SK-N-SH treated with all-trans-retinoic acid at 6 μM for 48 hours (cell line): ENCODE results near the gene BSPRY.
"Not testable (repeated sequence)": the region's sequence is repeated elsewhere in the genome, so short reads cannot be mapped to it uniquely, and the experiment has no call there.

ENCODE experiments used
- ATAC-seq: fragments of 200-7000 bp; cut with Tn5 transposase; 3 replicates; pipeline ENCODE4 v1.9.1; 2020; ENCODE audit warnings: mild to moderate bottlenecking, moderate library complexity
- ARNTL ChIP-seq: fragments of 450-650 bp; formaldehyde crosslinking; IDR thresholded peaks from 2 replicates; pipeline ENCODE4 v1.5.0; 2020; ENCODE audit warnings: low read depth, mild to moderate bottlenecking, moderate library complexity, borderline replicate concordance
- CREB5 ChIP-seq: fragments of 250-450 bp; sonication (Bioruptor Pico); IDR thresholded peaks from 2 replicates; pipeline ENCODE4 v1.5.1; 2020; ENCODE audit warnings: low read depth, mild to moderate bottlenecking, moderate library complexity
- CSDC2 ChIP-seq: fragments of 250-450 bp; sonication (Bioruptor Pico); IDR thresholded peaks from 2 replicates; pipeline ENCODE4 v1.5.0; 2020; ENCODE audit warnings: mild to moderate bottlenecking, moderate library complexity
- CSRNP3 ChIP-seq: fragments of 250-450 bp; sonication (Bioruptor Pico); IDR thresholded peaks from 2 replicates; pipeline ENCODE4 v1.5.1; 2021; ENCODE audit warnings: mild to moderate bottlenecking, moderate library complexity
- ESRRG ChIP-seq: fragments of 250-450 bp; sonication (Bioruptor Pico); IDR thresholded peaks from 2 replicates; pipeline ENCODE4 v1.6.1; 2021; ENCODE audit warnings: mild to moderate bottlenecking
- GLIS3 ChIP-seq: fragments of 250-450 bp; sonication (Bioruptor Pico); IDR thresholded peaks from 2 replicates; pipeline ENCODE4 v1.5.0; 2020; ENCODE audit warnings: mild to moderate bottlenecking, moderate library complexity
- ISL1 ChIP-seq: fragments of 250-450 bp; sonication (Bioruptor Pico); IDR thresholded peaks from 2 replicates; pipeline ENCODE4 v2.1.2; 2022; ENCODE audit warnings: mild to moderate bottlenecking, moderate library complexity
- OSR1 ChIP-seq: fragments of 250-450 bp; sonication (Bioruptor Pico); IDR thresholded peaks from 2 replicates; pipeline ENCODE4 v1.8.0; 2022; ENCODE audit warnings: moderate library complexity, mild to moderate bottlenecking, inconsistent platforms
- PATZ1 ChIP-seq: fragments of 250-450 bp; sonication (Bioruptor Pico); IDR thresholded peaks from 2 replicates; pipeline ENCODE4 v1.8.0; 2020; ENCODE audit warnings: mild to moderate bottlenecking, moderate library complexity, borderline replicate concordance
- POU6F1 ChIP-seq: fragments of 250-450 bp; sonication (Bioruptor Pico); IDR thresholded peaks from 2 replicates; pipeline ENCODE4 v1.8.0; 2021; ENCODE audit warnings: low read depth, mild to moderate bottlenecking, moderate library complexity, borderline replicate concordance
- PPARA ChIP-seq: fragments of 250-450 bp; sonication (Bioruptor Pico); IDR thresholded peaks from 2 replicates; pipeline ENCODE4 v1.5.0; 2020; ENCODE audit warnings: mild to moderate bottlenecking, borderline replicate concordance
- RARB ChIP-seq: fragments of 250-450 bp; sonication (Bioruptor Pico); IDR thresholded peaks from 2 replicates; pipeline ENCODE4 v1.8.0; 2021; ENCODE audit warnings: mild to moderate bottlenecking, moderate library complexity
- TOX ChIP-seq: fragments of 250-450 bp; sonication (Bioruptor Pico); IDR thresholded peaks from 2 replicates; pipeline ENCODE4 v1.8.0; 2021; ENCODE audit warnings: mild to moderate bottlenecking, moderate library complexity, borderline replicate concordance
- TSHZ2 ChIP-seq: fragments of 250-450 bp; sonication (Bioruptor Pico); IDR thresholded peaks from 2 replicates; pipeline ENCODE4 v1.5.0; 2020; ENCODE audit warnings: mild to moderate bottlenecking, moderate library complexity
- ZC3H10 ChIP-seq: fragments of 250-450 bp; sonication (Bioruptor Pico); IDR thresholded peaks from 2 replicates; pipeline ENCODE4 v1.5.1; 2021; ENCODE audit warnings: mild to moderate bottlenecking, moderate library complexity
- ZFP3 ChIP-seq: fragments of 250-450 bp; sonication (Bioruptor Pico); IDR thresholded peaks from 2 replicates; pipeline ENCODE4 v1.5.0; 2020; ENCODE audit warnings: mild to moderate bottlenecking, moderate library complexity
- ZFP30 ChIP-seq: fragments of 450-650 bp; formaldehyde crosslinking; IDR thresholded peaks from 2 replicates; pipeline ENCODE4 v1.5.0; 2022; ENCODE audit warnings: mild to moderate bottlenecking, moderate library complexity
- ZNF565 ChIP-seq: fragments of 450-650 bp; formaldehyde crosslinking; conservative IDR thresholded peaks from 2 replicates; pipeline ENCODE4 v1.5.0; 2020; ENCODE audit warnings: low read depth, mild to moderate bottlenecking, moderate library complexity
- ZNF70 ChIP-seq: fragments of 450-650 bp; formaldehyde crosslinking; IDR thresholded peaks from 2 replicates; pipeline ENCODE4 v1.5.0; 2020; ENCODE audit warnings: mild to moderate bottlenecking, moderate library complexity
- ZNF8 ChIP-seq: fragments of 450-650 bp; formaldehyde crosslinking; IDR thresholded peaks from 2 replicates; pipeline ENCODE4 v1.5.0; 2020; ENCODE audit warnings: mild to moderate bottlenecking, moderate library complexity

BSPRY gene

GRCh38 chr9:113376634-113377567 is 27.6 kb downstream of the BSPRY start, which contains the start of gene HDHD3:
HDHD3 (minus strand) TSS chr9:113376986; CDS start chr9:113374354, 2,632 bp downstream.
- peak; percentile 96 for ATAC-seq
- TF ChIP-seq PATZ1 (CRISPR knock-in tag) = no peak
- TF ChIP-seq POU6F1 (CRISPR knock-in tag) = no peak
- TF ChIP-seq ZNF70 (CRISPR knock-in tag) = no peak
- no peak for TF ChIP-seq CSDC2 (CRISPR knock-in tag)
- TF ChIP-seq TOX (CRISPR knock-in tag) = no peak
- no peak for TF ChIP-seq ZFP3 (CRISPR knock-in tag)
- no peak for TF ChIP-seq ISL1
- TF ChIP-seq PPARA (CRISPR knock-in tag) = no peak
- TF ChIP-seq CREB5 (CRISPR knock-in tag) = no peak
- TF ChIP-seq ZNF8 (CRISPR knock-in tag) = no peak
- no peak for TF ChIP-seq GLIS3
- TF ChIP-seq ESRRG = no peak
- TF ChIP-seq ZNF565 (CRISPR knock-in tag) = no peak
- TF ChIP-seq ARNTL = no peak
- TF ChIP-seq ZC3H10 (CRISPR knock-in tag) = no peak

- ATAC-seq = not testable (repeated sequence)
These were observed 29.9 kb downstream of the BSPRY start for GRCh38 chr9:113379094-113379828.

- not testable (repeated sequence) for ATAC-seq
These were observed 30.5 kb downstream of the BSPRY start for GRCh38 chr9:113379829-113380210.

GRCh38 chr9:113380869-113381378 is 31.6 kb downstream of the BSPRY start:
- ATAC-seq = no peak
- TF ChIP-seq ZC3H10 (CRISPR knock-in tag) (no peak), ESRRG (no peak), OSR1 (CRISPR knock-in tag) (no peak), GLIS3 (no peak), TSHZ2 (no peak), PPARA (CRISPR knock-in tag) (no peak), RARB (no peak), CSRNP3 (CRISPR knock-in tag) (no peak), ARNTL (no peak), ZFP30 (no peak), ZNF70 (CRISPR knock-in tag) (no peak), PATZ1 (CRISPR knock-in tag) (no peak), ZFP3 (CRISPR knock-in tag) (no peak), CSDC2 (CRISPR knock-in tag) (no peak), ZNF565 (CRISPR knock-in tag) (no peak), ZNF8 (CRISPR knock-in tag) (no peak), ISL1 (no peak)

- ATAC-seq = not testable (repeated sequence)
These were observed 32.1 kb downstream of the BSPRY start for GRCh38 chr9:113381441-113381840.
